Bone marrow (tissue), 2 donors: ENCODE data around the gene GAL.
"Not testable (repeated sequence)": the region's sequence is repeated elsewhere in the genome, so short reads cannot be mapped to it uniquely, and the experiment has no call there.

ENCODE experiments used
- DNase-seq, 2 donors: peaks; one replicate each; lab custom pipeline; 2025; lab: John Stamatoyannopoulos, UW

Gene GAL

GRCh38 chr11:68684385-68685356, at the start of gene GAL:
TSS of gene GAL (plus strand) at chr11:68684544. CDS start at chr11:68684924, 380 bp downstream.
- no peak for DNase-seq

DNA sequence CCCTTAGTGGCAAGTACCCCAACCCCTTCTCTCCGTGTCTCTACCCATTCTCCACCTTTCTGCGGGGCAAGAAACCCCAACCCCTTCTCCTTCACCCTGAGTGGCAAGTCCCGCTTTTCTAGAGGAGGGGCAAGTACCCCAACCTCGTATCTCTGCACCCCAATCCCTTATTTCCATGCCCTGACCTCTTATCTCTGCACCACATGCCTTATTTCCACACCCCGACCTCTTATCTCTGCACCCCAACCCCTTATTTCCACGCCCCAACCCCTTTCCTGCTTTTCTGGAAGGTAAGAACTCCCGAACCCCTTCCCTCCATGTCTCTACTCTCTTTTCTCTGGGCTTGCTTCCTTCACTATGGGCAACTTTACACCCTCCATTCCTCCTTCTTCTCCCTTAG, 49.7 kb upstream of the GAL start:
- not testable (repeated sequence) for DNase-seq

- not testable (repeated sequence) for DNase-seq
Observed at GRCh38 chr11:68635172-68635571, 49.2 kb upstream of the GAL start.

GRCh38 chr11:68635883-68636282, 48.5 kb upstream of the GAL start:
- not testable (repeated sequence) for DNase-seq

GRCh38 chr11:68639322-68639721, 45.0 kb upstream of the GAL start:
- DNase-seq, result not testable (repeated sequence)

DNA sequence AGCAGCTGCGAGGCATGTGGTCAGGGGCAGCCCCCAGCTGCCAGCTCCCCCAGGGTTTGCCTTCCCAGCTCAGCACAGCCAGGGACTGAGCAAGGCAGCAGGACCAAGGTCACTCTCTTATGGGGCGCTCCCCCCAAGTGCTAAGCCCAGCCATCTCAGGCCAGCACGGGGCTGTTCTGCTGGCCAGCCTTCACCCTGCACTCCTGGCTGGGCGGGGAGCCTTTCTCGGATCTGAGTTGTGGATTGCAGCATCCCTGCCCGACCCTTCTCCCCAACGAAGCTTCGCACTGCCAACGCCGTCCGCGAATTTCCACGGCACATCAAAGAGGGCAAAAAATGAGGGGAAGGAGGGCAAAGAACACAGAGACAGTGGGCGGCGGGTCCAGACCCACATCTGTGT, 42.5 kb upstream of the GAL start:
- no peak for DNase-seq

DNA sequence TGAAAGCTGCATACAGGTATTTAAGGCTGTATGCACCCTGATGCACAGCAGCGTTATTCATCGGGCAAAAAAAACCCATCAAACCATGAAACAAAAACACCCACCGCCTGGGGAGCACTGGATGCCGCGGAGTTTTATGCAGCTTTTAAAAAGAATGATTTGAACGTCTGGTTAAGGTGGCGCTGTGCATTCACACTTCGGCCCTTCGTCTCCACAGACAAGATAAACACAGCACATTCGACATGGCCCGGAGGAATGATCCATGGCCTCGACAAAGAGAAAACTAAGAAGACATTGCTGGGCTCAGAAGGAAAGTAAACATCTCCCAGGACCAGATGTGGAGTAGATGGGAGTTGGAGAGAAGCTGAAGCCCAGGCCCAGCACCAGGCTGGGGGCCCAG, 40.8 kb upstream of the GAL start:
- DNase-seq, result no peak

DNA sequence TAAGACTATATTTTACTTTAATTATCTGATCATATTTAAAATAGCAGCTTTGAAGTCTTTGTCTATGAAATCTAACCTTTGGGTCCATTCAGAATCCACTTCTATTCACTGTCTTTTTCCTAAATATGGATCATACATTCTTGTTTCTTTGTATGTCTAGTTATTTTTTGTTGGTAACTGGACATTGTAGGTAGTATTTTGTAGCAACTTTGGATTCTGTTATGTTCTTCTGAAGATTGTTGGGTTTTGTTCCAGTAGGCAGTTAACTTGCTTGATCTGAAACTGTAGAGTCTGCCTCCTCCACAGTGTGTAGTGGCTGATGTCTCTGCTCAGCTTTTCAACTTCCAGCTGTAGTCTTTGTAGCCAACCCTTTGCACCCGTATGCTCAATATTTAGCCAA, 37.5 kb upstream of the GAL start:
- DNase-seq, result no peak

DNA sequence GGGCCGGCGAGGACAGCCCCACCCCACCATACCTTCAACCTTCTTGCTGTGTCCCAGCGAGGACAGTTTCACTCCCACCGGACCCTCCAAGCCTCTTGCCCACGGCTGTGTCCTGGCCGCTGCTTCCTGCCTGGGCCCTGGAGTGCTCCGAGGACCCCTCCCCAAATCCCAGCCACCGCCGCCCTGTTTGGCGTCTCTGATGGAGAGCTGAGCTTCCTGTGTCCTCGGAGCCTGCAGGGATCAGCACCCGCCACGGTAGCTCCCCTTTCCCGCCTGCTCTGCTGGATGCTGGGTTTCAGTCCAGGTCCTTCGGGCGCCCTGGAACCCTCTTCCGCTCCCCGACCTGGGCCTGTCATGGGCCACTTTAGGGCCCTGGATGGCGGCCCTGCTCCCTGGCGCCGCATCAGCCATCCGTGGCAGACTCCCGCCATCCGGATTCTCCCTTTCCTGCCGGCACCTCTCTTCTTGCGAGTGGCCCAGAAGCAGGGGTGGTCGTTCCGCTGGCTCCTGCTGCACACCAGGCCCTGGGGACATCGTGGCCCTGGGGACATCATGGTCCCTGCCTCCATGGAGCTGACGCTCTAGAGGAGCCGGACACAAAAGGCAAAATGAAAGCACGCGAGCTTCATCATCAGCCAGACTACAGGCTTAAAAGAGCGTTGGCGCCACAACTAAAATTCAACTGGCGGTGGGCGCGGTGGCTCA, 34.3 kb upstream of the GAL start:
- no peak for DNase-seq

- DNase-seq, result no peak
Observed at GRCh38 chr11:68650801-68651200, 33.5 kb upstream of the GAL start.

DNA sequence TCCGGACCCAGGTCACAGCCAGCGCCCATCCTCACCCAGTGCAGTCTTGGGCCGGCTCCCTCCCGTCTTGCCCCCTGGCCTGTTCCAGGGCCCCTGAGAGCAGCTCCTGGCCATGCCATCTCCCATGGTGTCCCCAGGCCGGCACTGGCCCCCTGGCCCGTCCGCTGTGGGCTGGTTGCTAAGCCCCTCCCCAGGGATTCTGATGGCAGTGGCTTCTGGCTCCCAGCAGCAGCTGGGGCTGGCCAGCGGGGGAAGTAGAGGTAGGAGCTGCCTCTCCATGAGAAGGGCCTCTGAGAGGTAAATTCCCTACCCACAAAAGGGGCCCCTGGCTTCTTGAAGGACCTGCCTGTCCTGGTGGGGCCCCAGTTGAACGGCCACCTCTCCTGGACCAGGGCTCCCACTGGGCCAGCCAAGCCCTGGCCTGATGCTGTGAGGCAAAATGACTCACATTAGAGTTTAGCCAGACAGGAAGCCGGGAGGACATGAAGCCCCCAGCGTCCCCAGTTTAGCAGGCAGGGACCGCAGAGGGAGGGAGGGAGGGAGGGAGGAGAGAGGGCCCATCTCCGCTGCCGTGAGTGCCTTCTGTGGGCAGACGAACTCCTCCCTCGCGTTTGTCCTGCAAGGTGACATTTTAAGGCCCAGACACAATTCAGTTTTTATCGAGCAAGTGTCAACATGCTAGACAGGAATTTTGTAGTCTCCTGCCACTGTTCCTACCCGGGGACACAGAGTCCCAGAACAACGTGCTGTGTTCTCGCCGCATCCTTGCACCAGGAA, 32.9 kb upstream of the GAL start:
- no peak for DNase-seq

DNA sequence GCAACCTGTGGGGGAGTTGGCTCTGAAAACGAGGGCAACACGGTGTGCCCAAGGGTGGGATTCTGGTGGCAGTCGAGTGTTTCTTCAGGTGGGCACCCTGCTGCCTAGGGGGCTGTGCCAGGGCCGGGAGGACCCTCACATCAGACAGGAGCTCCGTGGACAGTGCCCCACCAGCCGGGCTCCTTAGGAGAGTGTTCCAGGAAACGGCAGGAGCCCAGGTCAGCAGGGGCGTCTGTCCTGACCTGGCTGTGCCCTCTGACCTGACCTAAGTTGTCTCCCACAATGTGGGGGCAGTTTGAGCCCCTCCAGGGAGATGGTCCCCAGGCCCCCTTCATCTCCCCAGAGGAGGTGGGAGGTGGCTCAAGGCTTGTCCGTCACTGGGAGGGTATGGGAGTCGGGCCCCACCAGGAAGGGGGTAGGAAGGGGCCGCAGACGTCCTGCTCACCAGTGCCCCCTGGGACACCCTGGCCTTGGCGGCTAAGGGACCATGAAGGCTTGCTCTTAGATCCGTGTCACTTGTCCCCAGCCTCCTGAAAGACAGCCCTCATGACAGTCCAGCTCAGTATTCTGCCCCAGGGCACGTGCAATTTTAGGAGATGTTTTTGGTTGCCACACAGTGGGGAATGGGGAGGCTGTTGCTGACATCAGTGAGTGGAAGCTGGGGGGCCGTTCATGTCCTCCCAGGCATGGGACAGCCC, 32.2 kb upstream of the GAL start:
- DNase-seq, result no peak

- DNase-seq, result no peak
Observed at GRCh38 chr11:68652683-68653156, 31.6 kb upstream of the GAL start.

DNA sequence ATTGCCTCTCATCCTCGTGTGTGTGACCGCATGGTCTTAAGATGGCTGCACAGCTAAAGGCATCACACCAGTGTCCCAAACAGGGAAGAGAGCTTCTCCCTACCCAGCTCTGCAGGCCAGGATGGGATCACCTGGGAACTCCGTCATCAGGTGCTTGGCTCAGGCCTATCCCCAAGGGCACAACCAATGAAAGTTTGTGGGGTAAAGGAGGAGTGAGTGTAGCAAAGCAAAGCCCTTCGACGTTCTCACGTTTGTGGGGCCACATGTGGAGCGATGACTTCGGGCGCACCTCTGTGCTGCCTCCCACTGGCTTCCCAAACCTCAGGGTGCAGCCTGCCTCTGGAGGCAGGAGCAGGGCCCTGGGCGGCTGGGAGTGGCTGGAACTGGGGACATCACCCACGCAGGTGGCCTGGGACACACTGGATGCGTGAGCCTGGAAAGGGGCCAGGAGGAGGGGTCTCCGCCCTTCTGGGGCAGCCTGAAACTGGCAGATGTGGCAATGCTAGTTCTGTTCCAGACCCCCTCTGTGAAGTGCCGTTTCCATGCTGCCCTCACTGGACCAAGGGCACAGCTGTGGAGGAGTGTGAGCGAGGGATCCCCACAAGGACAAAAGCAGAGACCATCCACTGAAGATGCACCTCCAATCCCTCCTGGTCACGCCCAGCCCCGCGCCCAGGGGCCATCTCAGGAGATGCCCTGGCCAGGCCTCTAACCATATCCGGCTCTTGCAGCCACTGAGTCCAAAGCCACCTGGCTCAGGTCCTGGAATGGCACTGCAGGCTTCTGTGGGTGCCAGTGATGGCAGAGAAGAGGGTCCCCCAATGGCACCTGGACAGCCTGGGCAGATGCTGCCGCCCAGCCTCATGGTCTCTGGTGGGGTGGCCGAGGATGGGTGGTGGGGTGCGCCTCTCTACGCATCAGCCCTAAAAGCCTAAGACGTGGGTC, 30.6 kb upstream of the GAL start:
- DNase-seq, result no peak

GRCh38 chr11:68654978-68655377, 29.4 kb upstream of the GAL start:
- no peak for DNase-seq

- no peak for DNase-seq
Observed at GRCh38 chr11:68655406-68655805, 28.9 kb upstream of the GAL start.

- DNase-seq, result no peak
Observed at GRCh38 chr11:68655806-68656205, 28.5 kb upstream of the GAL start.

GRCh38 chr11:68657021-68657780, 27.1 kb upstream of the GAL start:
- no peak for DNase-seq

DNA sequence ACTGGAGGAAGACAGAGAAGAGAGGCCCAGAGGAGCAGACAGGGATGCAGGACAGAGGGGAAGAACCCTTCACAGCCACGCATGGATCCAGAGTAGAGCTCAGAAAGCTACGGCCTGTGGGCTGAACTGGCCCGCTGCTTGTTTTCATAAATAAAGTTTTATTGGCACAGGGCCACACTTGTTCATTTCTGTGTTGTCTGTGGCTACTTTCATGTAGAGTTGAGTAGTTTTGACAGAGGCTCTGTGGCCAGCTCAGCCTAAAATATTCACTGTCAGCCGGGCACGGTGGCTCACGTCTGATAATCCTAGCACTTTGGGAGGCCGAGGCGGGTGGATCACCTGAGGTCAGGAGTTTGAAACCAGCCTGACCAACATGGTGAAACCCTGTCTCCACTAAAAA, 26.2 kb upstream of the GAL start:
- no peak for DNase-seq

GRCh38 chr11:68658661-68659060, 25.7 kb upstream of the GAL start:
- DNase-seq, result no peak
